Mesothelial cell of epicardium (in vitro differentiated cells): Measurements from ENCODE around the gene RGS9. TPM values are rescaled to one million over a fixed set of nuclear protein-coding genes. Genes with fewer than 3 reads are reported as not detected.

Source experiments
- DNase-seq, 2 experiments: peaks; one replicate each; pipeline ENCODE4 v3.0.0; 2021; ENCODE audit warnings: low spot score in 2 of 2; ENCODE audit not compliant: unreplicated experiment in 2 of 2
- H3K27ac Mint-ChIP-seq: 2 replicates; pipeline ENCODE4 v1.8.0; 2021; ENCODE audit warnings: mixed read lengths
- H3K27me3 Mint-ChIP-seq: 2 replicates; pipeline ENCODE4 v1.8.0; 2021; ENCODE audit warnings: low read depth, mixed read lengths
- H3K36me3 Mint-ChIP-seq: 2 replicates; pipeline ENCODE4 v1.8.0; 2021; ENCODE audit warnings: mixed read lengths
- H3K4me1 Mint-ChIP-seq: 2 replicates; pipeline ENCODE4 v1.8.0; 2021; ENCODE audit warnings: mixed read lengths
- H3K4me3 Mint-ChIP-seq: 2 replicates; pipeline ENCODE4 v1.8.0; 2021; ENCODE audit warnings: mild to moderate bottlenecking, moderate library complexity, mixed read lengths
- H3K9me3 Mint-ChIP-seq: 2 replicates; pipeline ENCODE4 v1.8.0; 2021; ENCODE audit warnings: mixed read lengths
- total RNA-seq: library from RNA; stranded (reverse); gene quantifications from 3 replicates; pipeline ENCODE4 v1.2.1, GENCODE V29; 2021
- TF ChIP-seq, protein P1 (sequence below): fragments of 200-600 bp; sonication (generic); IDR thresholded peaks from one replicate; pipeline ENCODE4 v1.5.0; 2021; ENCODE audit warnings: antibody characterized with exemption; ENCODE audit not compliant: unreplicated experiment

The RGS9 gene
- total RNA-seq, 1 donor from 2014 or later: 8.9 TPM

DNA sequence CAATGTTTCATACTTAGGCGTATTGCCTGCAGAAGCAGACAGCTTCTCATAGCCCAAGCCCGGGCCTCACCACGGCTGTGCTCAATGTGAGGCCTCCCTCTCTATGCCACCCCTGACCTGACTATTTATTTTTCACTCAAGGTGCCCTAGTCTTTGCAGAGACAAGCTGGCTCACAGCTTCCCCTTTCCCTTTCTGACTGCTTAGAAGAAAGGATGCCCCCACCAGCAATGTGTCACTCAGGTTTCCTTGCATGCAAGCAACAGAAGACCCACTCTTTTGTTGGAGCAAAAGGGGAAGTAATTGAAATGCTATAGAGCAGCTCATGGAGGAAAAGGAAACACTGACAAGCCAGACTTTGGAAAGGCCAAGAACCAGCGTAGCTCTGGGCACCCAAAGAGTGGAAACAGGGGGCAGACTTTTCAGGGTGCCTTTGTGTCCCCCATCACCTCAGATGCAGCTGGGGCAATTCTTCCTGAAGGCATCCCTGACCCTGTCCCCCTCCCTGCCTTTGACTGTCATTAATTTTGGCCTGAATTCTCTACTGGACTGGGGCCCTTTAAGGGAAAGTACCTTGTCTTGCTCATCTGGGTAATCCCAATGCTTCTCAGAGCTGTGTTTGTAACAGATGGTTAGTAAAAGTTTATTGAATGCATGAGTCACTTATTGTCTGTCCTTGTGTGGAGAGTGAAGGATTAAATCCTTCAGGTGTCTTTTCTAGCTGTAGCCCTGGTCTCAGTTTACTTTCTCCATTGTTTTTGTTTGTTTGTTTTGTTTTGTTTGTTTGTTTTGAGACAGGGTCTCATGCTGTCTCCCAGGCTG lies 17.8 kb downstream of the RGS9 start:
- Mint-ChIP-seq H3K4me3 (no peak overlapping the region), H3K27ac (no peak overlapping the region), H3K9me3 (no peaks in the 10 kb centered on the region), H3K36me3 (no peaks in the 10 kb centered on the region), H3K4me1 (no peaks in the 10 kb centered on the region), H3K27me3 (peaks cover 9% of the 10 kb centered on the region)
- no peak for DNase-seq
- TF ChIP-seq, protein P1, sequence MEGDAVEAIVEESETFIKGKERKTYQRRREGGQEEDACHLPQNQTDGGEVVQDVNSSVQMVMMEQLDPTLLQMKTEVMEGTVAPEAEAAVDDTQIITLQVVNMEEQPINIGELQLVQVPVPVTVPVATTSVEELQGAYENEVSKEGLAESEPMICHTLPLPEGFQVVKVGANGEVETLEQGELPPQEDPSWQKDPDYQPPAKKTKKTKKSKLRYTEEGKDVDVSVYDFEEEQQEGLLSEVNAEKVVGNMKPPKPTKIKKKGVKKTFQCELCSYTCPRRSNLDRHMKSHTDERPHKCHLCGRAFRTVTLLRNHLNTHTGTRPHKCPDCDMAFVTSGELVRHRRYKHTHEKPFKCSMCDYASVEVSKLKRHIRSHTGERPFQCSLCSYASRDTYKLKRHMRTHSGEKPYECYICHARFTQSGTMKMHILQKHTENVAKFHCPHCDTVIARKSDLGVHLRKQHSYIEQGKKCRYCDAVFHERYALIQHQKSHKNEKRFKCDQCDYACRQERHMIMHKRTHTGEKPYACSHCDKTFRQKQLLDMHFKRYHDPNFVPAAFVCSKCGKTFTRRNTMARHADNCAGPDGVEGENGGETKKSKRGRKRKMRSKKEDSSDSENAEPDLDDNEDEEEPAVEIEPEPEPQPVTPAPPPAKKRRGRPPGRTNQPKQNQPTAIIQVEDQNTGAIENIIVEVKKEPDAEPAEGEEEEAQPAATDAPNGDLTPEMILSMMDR: no peak

DNA sequence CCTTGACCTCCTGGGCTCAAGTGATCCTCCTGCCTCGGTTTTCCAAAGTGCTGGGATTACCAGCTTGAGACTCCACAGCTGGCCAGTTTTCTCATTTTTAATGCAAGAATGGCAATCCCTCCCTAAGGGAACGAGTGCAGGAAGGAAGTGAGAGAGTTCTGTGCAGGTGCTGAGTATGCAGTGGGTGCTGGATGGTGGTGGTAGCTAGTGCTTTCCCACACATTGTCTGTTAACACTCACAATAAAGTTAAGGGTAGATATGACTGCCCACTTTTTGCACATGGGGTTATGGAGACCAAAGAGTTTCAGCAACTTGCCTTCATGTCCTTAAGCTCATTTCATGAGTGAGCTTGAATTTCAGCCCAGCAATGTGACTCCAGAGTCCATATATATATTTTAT lies 18.5 kb downstream of the RGS9 start:
- Mint-ChIP-seq H3K9me3 (no peaks in the 10 kb centered on the region), H3K4me1 (no peaks in the 10 kb centered on the region), H3K4me3 (no peak overlapping the region), H3K27me3 (peaks cover 9% of the 10 kb centered on the region), H3K27ac (no peak overlapping the region), H3K36me3 (no peaks in the 10 kb centered on the region)
- no peak for DNase-seq
- TF ChIP-seq, protein P1: no peak

DNA sequence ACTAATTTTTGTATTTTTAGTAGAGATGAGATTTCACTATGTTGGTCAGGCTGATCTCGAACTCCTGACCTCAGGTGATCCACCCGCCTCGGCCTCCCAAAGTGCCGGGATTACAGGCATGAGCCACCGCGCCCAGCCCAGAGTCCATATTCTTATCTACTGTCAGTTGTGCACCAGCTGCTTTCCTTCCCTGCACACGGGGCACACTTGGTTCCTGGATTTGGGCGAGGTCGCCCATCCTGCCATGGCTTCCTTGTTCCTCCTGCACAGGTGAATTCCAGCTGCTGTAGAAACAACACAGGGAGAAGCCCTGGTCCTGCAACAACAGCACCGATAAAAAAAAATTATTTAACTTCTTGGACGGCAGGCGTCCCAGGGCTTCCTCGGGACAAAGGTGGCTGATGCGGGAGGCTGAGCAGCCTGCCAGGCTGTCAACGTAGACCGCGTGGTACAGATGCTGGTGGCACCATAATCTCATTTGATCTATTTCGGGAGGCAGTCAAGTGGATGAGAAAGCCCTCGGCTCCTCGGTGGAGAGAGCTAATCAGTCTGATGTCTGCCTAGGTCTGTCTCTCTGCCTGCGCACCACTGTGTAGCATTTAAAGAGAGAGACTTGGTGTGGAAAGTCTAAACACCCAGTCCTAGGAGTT lies 19.1 kb downstream of the RGS9 start:
- Mint-ChIP-seq H3K27me3 (peaks cover 9% of the 10 kb centered on the region), H3K27ac (no peak overlapping the region)

DNA sequence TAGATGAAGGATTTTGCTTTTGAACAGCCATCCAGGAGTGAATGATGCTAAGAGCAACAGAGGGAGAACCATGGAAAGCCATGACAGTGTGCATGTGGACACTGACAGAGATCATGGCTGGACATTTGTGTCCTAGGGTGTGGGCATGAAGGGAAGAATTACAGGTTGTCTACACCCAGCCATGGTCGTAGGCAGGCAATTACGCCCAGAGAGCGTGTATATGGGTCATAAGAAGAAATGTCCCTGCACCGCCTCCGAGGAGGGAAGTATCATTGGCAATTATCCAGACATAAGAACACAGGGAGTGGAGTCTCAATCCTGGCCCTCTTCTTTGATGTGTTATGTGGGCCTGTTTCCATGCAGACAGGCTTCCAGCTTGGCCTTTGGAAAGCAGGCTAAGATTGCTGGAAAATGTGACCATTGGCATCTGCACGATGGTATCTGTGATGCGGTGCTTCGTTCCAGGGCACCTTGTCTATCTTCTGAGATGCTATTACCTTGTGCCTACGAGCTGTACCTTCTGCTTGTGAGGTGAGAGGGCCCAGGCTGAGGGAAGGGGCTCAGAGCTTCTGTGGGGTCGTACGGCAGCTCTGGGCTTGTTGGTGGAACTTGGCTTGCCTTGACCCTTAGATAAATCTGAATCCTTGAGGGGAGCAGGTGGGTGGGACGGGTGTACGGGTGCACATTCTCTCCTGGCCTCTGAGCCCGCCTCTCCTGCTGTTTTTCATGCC lies 19.8 kb downstream of the RGS9 start:
- Mint-ChIP-seq H3K4me1 (no peaks in the 10 kb centered on the region), H3K27ac (no peak overlapping the region)
- DNase-seq: no peak

More for the DNA sequence above, 19.1 kb downstream of the RGS9 start:
- no peaks in the 10 kb centered on the region for H3K36me3 Mint-ChIP-seq
- no peak for DNase-seq
- no peaks in the 10 kb centered on the region for H3K9me3 Mint-ChIP-seq
- no peak overlapping the region for H3K4me3 Mint-ChIP-seq
- TF ChIP-seq, protein P1: no peak
- H3K4me1 Mint-ChIP-seq: no peaks in the 10 kb centered on the region

DNA sequence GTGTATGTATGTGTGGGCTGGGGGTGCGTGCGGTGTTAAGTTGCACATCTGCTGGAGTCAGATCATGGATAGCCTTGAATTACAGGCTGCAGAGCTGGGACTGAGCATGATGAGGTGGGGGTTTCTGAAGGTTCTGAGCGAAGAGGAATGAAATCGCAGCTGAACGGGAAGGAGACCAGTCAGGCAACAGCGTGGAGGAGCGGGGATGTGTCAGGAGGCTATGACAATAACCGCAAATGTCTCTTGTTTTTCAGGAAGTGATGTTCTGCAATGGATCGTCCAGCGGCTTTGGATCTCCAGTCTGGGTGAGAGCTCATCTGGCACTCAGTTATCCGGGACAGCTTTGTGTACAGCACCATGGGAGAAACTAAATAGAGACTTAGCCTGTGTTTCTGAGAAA lies 20.9 kb downstream of the RGS9 start:
- Mint-ChIP-seq H3K27ac (no peak overlapping the region), H3K4me3 (no peak overlapping the region), H3K36me3 (no peaks in the 10 kb centered on the region), H3K9me3 (no peaks in the 10 kb centered on the region), H3K4me1 (no peaks in the 10 kb centered on the region), H3K27me3 (no peaks in the 10 kb centered on the region)
- no peak for DNase-seq
- TF ChIP-seq, protein P1: no peak

More for the DNA sequence above, 19.8 kb downstream of the RGS9 start:
- Mint-ChIP-seq H3K4me3 (no peak overlapping the region), H3K27me3 (peaks cover 6% of the 10 kb centered on the region), H3K9me3 (no peaks in the 10 kb centered on the region), H3K36me3 (no peaks in the 10 kb centered on the region)
- TF ChIP-seq, protein P1: no peak
